WI38 (cell line): ENCODE data around the gene KLF6.

Source experiments
- H3K4me3 ChIP-seq: 2 replicates; pipeline ENCODE4 v1.5.1; 2011; ENCODE audit warnings: low read depth, mild to moderate bottlenecking, control low read depth, low read length
- CTCF ChIP-seq: IDR thresholded peaks from 2 replicates; pipeline ENCODE4 v1.5.1; 2012; ENCODE audit warnings: low read depth, mild to moderate bottlenecking, control low read depth, low read length

The KLF6 gene

GRCh38 chr10:3797750-3798149 is 12.7 kb upstream of the KLF6 start:
- no peak for TF ChIP-seq CTCF
- no peak overlapping the region for H3K4me3 ChIP-seq

- no peak for TF ChIP-seq CTCF
- no peak overlapping the region for H3K4me3 ChIP-seq
These were observed 8.5 kb upstream of the KLF6 start for GRCh38 chr10:3793553-3793952.

- TF ChIP-seq CTCF, result no peak
- H3K4me3 ChIP-seq, result no peak overlapping the region
These were observed 7.8 kb upstream of the KLF6 start for GRCh38 chr10:3792710-3793219.

GRCh38 chr10:3791974-3792633 is 7.1 kb upstream of the KLF6 start:
- no peak overlapping the region for H3K4me3 ChIP-seq
- TF ChIP-seq CTCF, result no peak

- H3K4me3 ChIP-seq, result no peak overlapping the region
These were observed 5.8 kb upstream of the KLF6 start for GRCh38 chr10:3790858-3791257.

GRCh38 chr10:3790272-3790671 is 5.3 kb upstream of the KLF6 start:
- no peak for TF ChIP-seq CTCF
- no peak overlapping the region for H3K4me3 ChIP-seq

More at GRCh38 chr10:3790858-3791257, 5.8 kb upstream of the KLF6 start:
- no peak for TF ChIP-seq CTCF

- TF ChIP-seq CTCF, result no peak
- no peak overlapping the region for H3K4me3 ChIP-seq
These were observed 4.6 kb upstream of the KLF6 start for GRCh38 chr10:3789621-3790020.
